ENCODE measurements around the gene TST. TPM values are rescaled to one million over a fixed set of nuclear protein-coding genes. Genes with fewer than 3 reads are reported as not detected.

TST gene
- total and polyA plus RNA-seq, 9 of the 15 experiments (the other 6 are each of a cell fraction or from before 2014, with no cell fraction given), result 1.4 to 26.9 (median 12.4) TPM

DNA sequence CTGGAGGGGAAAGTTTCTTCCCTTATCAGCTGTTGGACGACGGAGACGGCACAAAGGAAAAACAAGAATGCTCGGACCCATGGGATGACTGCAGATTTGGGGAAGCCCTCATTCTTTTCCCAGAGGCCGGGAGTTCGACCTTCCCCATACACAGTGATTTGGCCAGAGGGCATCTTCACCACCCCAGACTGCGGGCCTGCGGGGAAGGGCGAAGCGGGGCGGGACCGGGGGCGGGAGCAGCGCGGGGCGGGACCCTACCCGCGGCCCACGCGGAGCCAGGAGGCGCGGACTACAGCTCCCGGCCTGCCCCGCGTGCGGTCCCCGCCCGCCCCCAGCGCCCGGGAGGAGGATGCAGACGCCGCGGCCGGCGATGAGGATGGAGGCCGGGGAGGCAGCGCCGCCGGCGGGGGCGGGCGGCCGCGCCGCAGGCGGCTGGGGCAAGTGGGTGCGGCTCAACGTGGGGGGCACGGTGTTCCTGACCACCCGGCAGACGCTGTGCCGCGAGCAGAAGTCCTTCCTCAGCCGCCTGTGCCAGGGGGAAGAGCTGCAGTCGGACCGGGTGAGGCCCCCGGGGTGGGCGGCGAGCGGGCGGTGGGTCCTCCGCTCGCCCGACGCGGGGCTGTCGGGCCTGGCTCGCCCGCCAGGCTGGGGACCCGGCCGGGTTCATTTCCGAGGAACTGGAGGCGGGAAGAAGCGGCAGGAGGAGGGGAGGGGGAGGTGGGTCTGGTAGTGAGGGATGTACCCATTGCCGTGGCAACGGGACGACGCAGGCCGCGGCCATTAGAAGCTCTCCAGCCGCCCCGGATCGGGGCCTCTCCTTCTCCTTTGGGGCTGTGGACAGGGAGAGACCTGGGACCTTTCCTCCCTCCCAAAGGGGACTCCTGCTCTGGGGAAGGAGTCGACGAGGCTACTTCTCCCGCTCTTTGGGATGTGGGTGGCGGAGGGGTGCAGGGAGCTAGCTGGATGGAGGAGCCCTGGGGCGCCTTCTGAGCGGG is 32.4 kb upstream of the TST start, which contains the start of gene KCTD17 (continued):
- TF ChIP-seq ZNF143 (CRISPR knock-in tag; IDR thresholded peaks at IDR 0.05) (peak; percentile 68), PPARD (CRISPR knock-in tag; IDR thresholded peaks at IDR 0.05) (no peak)

DNA sequence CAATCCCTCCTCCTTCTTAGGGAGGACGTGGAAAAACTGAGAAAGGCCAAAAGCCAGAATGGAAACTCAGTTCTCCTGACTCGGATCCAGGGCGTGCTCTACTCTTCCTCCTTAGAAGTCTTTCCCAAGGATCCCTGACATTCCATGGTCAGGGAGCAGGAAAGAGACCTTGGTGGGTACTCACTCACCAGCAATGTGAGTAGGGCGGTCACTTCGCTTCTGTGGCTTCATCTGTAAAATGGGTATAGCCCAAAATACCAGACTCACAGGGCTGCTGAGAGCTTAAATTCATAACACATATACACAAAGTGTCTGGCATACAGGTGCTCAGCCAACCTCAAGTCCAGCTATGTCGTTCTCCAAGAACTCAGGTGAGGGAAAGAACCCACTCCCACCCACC is 31.7 kb upstream of the TST start:
- BruUV-seq (replicated peaks), result no TSS peak
- FAIRE-seq (no peak), DNase-seq (ENCODE audit: extremely low read depth in 1 of 4, low spot score in 3 of 4) (no peak), ATAC-seq (no peak)
- H3K4me1 ChIP-seq (replicated peaks in 1 of 2; ENCODE audit: control insufficient read depth in 2 of 2, insufficient read depth in 2 of 2, low read length in 2 of 2), result peaks cover 0 to 25% of the 10 kb centered on the region in 2 experiments; a peak in 2 of 5 replicates
- CTCF ChIA-PET (ENCODE audit: low intra/inter-chr PET ratio), result no interaction called here
- no peaks in the 10 kb centered on the region for H3K9me3 ChIP-seq (replicated peaks; ENCODE audit: control insufficient read depth, insufficient read depth, low read depth, low read length)
- TF ChIP-seq CEBPG (CRISPR knock-in tag; IDR thresholded peaks at IDR 0.05) (no peak), CEBPG (tag; conservative IDR thresholded peaks at IDR 0.05 in 1 of 2, IDR thresholded peaks at IDR 0.05 in 1 of 2) (no peak), KLF1 (tag; IDR thresholded peaks at IDR 0.05) (no peak), ZNF354B (CRISPR knock-in tag; IDR thresholded peaks at IDR 0.05) (no peak), TFAM (CRISPR knock-in tag; conservative IDR thresholded peaks at IDR 0.05) (no peak), EGR1 (conservative IDR thresholded peaks at IDR 0.05) (no peak), SREBF1 (IDR thresholded peaks at IDR 0.05; ENCODE audit: borderline replicate concordance, low read depth, low read length) (no peak), ZNF717 (CRISPR knock-in tag; IDR thresholded peaks at IDR 0.05) (no peak), POU5F1 (IDR thresholded peaks at IDR 0.05; ENCODE audit: borderline replicate concordance, low read depth, low read length, partially characterized antibody) (no peak), ZKSCAN1 (IDR thresholded peaks at IDR 0.05; ENCODE audit: low read depth, low read length) (no peak)
- TF ChIP-seq, protein P1, sequence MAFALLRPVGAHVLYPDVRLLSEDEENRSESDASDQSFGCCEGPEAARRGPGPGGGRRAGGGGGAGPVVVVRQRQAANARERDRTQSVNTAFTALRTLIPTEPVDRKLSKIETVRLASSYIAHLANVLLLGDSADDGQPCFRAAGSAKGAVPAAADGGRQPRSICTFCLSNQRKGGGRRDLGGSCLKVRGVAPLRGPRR (CRISPR knock-in tag; IDR thresholded peaks at IDR 0.05), result no peak
- TF ChIP-seq, protein P2, sequence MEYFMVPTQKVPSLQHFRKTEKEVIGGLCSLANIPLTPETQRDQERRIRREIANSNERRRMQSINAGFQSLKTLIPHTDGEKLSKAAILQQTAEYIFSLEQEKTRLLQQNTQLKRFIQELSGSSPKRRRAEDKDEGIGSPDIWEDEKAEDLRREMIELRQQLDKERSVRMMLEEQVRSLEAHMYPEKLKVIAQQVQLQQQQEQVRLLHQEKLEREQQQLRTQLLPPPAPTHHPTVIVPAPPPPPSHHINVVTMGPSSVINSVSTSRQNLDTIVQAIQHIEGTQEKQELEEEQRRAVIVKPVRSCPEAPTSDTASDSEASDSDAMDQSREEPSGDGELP (CRISPR knock-in tag; IDR thresholded peaks at IDR 0.05; ENCODE audit: borderline replicate concordance), result no peak
- no peaks in the 10 kb centered on the region for H3K36me3 ChIP-seq (ENCODE audit: control insufficient read depth, insufficient read depth, low read length)
- H2AFZ ChIP-seq (ENCODE audit: low read depth, low read length), result no peak overlapping the region
- no peak overlapping the region for H3K9ac ChIP-seq (ENCODE audit: insufficient read depth in 1 of 2, low read depth in 2 of 2, low read length in 2 of 2)
- intact Hi-C loops (cut with micrococcal nuclease) (no loop called here), in situ Hi-C loops (cut with MboI) (no loop called here)
- no peaks in the 10 kb centered on the region for H3K79me2 ChIP-seq (ENCODE audit: control insufficient read depth, insufficient read depth, low read length)
- POLR2A ChIA-PET, result interaction anchor here (0.6 to 1.5 kb wide), 2 partner anchors 10 to 762 kb away, joined by 3 read pairs; no protein-coding TSS in a partner anchor
- H3K4me3 ChIP-seq, result no peak overlapping the region
- 64% methylated on average over 4 of the region's 6 CpGs for WGBS (ENCODE audit: insufficient coverage, low coverage, missing lambda C conversion rate)
- peaks cover 5 to 32% of the 10 kb centered on the region in 2 experiments; a peak in 4 of 5 replicates for H3K27me3 ChIP-seq (ENCODE audit: control insufficient read depth in 2 of 2, insufficient read depth in 2 of 2, low read length in 2 of 2)
- H4K20me1 ChIP-seq (replicated peaks; ENCODE audit: control insufficient read depth, insufficient read depth, low read length), result no peaks in the 10 kb centered on the region
- no peaks in the 10 kb centered on the region for H3K9me1 ChIP-seq (ENCODE audit: control insufficient read depth, insufficient read depth, low read length)
- H3K27ac ChIP-seq (ENCODE audit: extremely low read depth, low read depth, low read length), result no peak overlapping the region
- H3K4me2 ChIP-seq (ENCODE audit: insufficient read depth, low read length), result no peak overlapping the region

All from K562 (cell line).